Right ventricle myocardium superior (tissue), 1 donor: Measurements from ENCODE around the gene SLC37A1. TPM values are rescaled to one million over a fixed set of nuclear protein-coding genes. Genes with fewer than 3 reads are reported as not detected.
"Not testable (repeated sequence)": the region's sequence is repeated elsewhere in the genome, so short reads cannot be mapped to it uniquely, and the experiment has no call there.

Source experiments
- ATAC-seq: fragments of 200-7000 bp; cut with Tn5 transposase; one replicate; pipeline ENCODE4 v1.9.1; 2020; ENCODE audit warnings: mild to moderate bottlenecking; ENCODE audit not compliant: poor library complexity
- DNase-seq: peaks from one replicate; pipeline ENCODE4 v3.0.0-alpha.2; 2020
- intact Hi-C: fragments of 100-400 bp; cut with DNase I; formaldehyde crosslinking; loops from one replicate; pipeline ENCODE4 v1.11.2; 2022
- total RNA-seq: library from RNA; stranded (reverse); fragmentation: NEBNext Ultra II Directional; extraction: Animal tissue kit (Norgen Biotek cat#: 25700); gene quantifications from one replicate; pipeline ENCODE4 v1.2.1, GENCODE V29; 2021
- donor health status: DM: no; HTN: yes; CAD: no; lungs with severe emphysema.

SLC37A1 gene
- total RNA-seq, 1 donor from 2014 or later: 3.8 TPM

DNA sequence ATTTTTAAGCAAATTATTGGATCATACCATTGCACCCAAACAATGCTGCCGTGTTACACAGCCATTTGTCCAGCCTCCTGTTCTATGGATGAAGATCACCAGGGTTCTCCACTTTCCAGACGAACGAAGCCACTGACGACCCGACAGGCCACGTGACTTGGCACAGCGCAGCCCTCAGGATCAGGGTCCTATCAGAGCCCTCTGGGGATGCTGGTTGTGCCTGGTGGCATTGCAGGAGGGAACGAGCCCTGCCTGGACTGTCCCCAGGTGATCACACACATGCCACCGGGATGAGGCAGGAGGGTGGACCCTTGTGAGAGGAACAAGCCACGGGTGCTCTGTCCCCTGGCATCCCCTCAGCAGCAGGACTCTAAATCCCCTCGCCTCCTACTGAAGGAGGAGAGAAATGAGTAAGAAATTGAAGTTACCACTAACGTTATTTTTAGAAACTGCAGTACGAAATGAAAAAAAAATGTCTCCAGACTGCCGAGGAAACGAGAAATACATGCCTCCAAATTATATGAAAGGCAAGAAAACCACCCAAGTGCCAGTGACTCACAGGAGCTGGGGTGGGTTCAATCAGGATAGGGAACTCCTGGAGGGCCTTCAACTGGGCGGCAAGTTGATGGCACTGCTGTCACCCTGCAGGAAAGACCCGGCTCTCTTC is 81.1 kb downstream of the SLC37A1 start:
- DNase-seq (no peak), ATAC-seq (no peak)
- intact Hi-C loops: no loop called here

DNA sequence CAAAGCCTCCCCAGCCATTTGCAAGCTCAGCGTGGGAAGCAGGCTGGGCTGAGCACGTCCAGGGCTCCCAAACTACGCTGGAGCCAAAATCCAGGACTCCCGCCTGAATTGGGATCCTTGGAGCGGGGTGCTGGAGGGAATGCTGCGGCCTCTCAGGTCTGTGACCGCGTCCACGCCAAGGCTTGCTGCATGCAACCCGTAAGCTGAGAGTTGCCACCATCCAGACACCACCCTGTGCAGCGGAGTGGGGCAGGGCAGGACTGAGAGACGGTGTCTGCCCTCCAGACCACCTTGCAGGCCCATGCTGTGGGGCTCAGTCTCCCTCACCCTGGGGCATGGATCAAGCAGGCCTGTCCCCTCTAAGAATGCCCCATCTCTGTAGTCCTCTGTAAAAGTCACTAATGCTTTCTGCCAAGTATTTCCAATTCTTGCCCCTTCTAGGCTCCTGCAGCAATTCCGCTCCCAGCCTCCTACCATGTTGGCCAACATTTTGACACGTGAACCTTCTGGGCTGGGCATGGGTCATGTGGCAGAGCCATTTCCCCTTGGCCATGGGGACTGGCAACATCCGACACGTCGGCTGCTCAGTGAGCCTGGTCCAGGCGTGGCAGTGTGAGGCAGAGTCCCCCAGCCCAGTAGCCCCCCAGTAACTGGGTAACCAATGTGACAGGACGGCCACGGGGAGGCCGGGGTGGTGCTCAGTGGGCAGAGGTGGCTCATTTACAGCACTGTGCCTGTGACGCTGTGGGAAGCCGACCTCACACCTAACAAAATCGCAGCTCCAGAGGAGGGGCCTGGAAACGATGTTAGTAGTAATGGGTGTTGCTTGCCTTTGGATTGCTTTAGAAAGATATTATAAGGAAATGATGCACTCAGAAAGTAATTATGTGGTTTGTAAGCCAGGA is 81.9 kb downstream of the SLC37A1 start:
- intact Hi-C loops: no loop called here
- ATAC-seq: no peak
- DNase-seq: no peak

DNA sequence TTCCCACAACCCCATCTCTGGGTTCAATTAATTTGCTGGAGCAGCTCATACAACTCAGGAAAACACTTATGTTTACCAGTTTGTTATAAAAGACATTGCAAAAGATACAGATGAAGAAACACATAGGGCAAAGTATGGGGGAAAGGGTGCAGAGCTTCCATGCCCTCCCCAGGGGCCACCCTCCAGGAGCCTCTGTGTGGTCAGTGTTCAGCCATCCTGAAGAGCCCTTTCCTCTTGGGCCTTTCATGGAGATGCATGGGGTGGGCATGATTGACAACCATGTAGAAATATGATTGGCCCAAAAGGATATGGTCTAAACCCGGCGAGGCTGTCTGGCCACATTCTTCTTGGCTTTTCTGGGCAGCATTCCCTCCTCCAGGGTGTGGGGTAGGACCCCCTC is 83.0 kb downstream of the SLC37A1 start:
- intact Hi-C loops: no loop called here
- ATAC-seq (no peak), DNase-seq (no peak)

DNA sequence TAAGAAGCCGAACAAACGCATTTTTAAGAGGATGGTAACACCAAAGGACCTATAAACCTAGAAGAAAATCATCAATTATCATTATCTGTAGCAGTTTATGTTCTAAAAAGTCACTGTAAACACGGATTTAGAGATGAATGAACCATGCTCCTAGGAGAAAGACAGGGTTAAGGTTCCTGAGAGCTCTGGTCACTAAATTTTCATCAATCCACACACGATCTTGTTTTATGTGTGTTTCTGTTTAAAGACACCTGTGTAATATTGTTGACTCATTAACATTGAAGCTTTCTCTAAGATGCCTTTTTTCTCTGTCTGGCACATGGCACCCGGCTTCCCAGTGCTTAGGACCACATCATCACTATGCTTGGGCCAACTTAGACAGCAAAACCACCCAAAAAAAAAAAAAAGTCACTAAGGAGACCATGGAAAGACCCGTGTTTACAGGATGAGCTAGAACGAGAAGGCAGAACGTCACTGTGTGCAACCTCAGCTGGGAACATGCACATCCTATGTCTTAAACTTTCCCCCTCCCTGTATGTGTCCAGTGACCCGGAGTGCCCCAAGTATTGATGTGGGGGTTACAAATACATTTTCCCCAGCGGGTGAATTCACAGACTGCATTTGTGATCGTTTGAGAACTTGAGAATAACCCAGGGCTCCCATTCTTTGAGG is 84.0 kb downstream of the SLC37A1 start:
- intact Hi-C loops: no loop called here
- DNase-seq: no peak
- ATAC-seq: no peak

DNA sequence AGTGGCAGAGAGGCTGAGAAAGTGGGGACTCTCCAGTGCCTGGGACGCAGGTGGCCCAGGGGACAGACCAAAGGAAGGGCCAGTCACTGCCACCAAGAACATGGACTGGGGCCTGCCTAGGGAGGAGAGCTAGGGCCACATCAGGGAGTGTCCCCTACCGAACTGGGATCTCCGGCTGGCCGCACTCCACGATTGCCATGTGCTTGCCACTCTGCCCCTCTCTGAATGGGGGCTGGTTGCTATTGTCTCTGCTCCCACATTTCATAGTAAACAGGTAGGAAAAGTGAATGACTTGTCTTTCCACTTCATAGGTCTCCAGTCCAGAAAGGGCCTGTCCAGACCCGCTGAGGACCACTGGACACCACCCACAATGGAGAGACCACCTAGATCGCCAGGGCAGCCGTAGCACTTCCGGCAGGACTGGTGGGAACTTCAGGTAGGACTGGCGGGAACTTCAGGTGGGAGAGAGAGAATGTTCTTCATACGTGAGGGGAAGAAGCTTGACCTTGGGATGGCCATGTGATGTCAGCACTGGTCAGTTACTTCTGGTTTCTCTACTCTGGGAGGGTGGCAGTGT is 84.6 kb downstream of the SLC37A1 start:
- ATAC-seq: no peak
- intact Hi-C loops: no loop called here
- DNase-seq: no peak

DNA sequence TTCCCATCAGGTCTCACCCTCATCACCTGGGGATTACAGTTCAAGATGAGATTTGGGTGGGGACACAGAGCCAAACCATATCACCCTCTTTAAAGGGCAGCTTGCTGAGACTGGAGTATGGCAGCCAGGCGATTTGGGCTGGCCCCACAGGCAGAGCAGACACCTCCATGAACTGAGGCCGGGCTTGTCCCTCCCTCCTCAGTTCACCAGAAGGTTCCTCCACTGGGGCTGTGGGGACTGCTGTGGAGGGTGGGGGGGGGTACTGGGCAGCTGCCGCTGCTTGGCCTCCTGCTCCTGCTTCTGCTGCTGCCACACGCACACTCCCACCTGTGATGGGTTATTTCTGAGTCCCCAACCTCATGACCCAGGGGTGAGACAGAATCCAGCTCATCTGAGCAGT is 85.8 kb downstream of the SLC37A1 start:
- no peak for ATAC-seq
- DNase-seq: no peak
- intact Hi-C loops: no loop called here

DNA sequence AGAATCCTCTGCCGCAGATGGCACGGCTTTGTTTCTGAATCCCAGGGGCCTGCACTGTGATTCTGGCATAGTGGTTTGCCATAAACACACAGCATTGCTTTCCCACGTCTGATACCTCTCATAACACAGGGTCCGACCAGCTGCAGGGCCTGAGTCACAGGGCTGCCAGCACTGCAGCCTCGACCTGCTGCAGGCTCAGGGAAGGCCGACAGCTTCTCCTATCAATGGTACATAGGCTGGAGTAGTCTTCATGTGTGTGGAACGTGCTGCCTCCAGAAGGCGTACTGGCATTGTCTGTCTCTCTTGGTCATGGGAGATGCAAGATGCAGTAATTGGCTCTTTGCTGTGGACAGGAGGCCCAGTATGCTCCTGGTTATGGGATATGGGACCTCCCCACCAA is 86.3 kb downstream of the SLC37A1 start:
- DNase-seq: no peak
- intact Hi-C loops: no loop called here
- ATAC-seq: no peak

DNA sequence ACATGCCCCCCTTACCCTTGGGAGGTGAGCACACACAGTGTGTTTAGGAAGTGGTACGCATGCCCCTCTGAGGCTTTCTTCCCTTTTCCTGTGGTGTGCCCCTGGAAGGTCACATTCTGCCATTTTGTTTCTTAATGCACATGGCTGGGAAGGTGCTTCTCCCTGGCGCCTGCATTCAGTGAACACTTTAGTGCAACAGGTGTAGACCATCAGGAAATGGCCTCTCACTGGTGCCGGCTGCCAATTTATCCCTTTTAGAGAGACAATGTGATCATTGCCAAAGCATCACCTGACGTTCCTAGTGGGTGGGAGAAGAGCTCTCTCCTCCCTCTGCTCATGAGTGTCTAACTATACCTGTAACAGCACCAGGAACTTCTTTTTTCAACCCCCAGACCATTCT is 88.0 kb downstream of the SLC37A1 start:
- DNase-seq: no peak
- no peak for ATAC-seq
- intact Hi-C loops: no loop called here

DNA sequence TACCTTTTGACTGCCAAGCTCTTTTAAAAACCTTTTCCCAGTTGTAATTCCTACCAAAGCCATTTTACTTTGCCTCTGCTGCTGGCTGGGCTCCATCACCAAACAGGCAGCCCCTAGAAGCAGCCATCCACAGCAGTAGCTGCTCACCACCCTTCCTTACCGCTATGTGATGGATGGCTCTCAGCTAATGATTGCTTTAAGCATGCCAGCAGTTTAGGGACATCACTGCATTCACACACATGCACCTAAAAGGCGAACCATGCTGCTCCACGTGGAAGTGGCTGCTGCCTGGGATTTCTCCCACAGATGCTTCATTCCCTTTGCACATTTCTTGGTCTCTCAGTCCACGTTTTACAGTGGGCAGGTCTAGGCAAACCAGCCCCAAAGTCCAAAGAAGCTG is 93.5 kb downstream of the SLC37A1 start:
- DNase-seq (no peak), ATAC-seq (no peak)
- intact Hi-C loops: no loop called here

DNA sequence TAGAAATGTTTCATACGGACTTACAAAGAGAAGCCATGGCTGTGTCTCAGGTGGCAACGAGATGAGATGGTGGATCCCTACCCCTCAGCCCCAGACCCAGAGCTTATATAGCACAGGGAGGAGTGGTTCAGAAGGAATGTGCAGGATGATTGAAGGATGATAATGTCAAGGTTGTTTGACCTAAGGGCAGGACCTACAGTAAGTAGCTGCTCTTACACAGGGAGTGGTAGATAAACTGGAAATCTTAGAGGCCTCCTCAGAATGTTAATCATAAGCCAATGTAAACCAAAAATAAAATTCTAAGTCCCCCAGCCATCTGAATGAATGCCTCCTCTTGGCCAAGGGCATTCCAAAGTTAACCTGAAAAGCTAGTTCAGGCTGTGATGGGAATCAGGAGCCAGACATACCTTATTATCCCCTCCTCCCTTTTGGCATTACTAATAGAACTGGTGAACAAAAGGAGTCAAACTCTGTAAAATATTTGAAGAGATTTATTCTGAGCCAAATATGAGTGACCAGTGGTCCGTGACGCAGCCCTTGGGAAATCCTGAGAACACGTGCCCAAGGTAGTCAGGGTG is 94.0 kb downstream of the SLC37A1 start:
- DNase-seq (no peak), ATAC-seq (no peak)
- intact Hi-C loops: no loop called here

DNA sequence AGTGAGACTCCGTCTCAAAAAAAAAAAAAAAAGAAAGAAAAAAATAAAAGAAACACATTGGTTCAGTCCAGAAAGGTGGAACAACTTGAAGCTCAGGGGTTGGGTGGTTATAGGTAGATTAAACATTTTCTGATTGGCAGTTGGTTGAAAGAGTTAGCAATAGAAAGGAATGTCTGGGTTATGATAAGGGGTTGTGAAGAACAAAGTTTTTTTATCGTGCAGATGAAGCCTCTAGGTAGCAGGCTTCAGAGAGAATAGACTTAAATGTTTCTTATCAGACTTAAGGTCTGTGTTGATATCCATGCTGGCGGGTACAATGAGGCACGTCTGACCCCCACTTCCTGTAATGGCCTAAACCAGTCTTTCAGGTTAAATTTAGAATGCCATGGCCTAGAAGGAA is 94.8 kb downstream of the SLC37A1 start:
- intact Hi-C loops: no loop called here
- DNase-seq (no peak), ATAC-seq (no peak)

DNA sequence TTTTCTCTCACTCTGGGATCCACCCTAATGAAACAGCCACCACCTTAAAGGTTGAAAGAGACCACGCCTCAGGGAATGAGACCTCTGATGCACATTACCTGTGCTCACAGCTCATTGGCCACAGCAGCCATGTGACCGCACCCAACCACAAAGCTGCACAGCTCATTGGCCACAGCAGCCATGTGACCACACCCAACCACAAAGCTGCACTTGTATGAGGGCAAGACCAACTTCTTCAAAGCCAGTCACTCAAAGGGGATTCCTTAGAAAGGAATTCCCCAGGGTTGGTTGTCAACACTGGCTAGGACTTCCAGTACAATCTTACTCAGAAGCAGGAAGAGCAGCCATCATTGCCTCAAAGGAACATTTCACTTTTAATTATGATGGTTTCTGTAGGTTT is 96.2 kb downstream of the SLC37A1 start:
- no peak for DNase-seq
- intact Hi-C loops: no loop called here
- no peak for ATAC-seq

DNA sequence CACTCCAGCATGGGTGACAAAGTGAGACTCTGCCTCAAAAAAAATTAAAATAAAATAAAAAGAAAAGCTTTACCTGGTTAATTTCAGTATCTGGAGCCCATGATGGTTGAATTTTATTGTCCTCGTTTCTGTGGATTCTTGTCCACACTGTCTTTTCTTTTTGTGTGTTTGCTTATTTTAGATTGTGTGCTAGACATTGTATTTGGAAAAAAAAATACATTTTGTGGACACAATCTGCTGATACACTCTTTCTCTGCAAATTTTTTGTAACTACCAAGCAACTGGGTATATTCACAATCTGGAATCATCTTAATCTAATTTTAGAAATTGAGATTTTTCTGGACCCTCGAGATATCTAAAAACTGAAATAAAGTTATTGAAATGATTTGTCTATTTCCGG is 98.2 kb downstream of the SLC37A1 start:
- no peak for ATAC-seq
- intact Hi-C loops: no loop called here

DNA sequence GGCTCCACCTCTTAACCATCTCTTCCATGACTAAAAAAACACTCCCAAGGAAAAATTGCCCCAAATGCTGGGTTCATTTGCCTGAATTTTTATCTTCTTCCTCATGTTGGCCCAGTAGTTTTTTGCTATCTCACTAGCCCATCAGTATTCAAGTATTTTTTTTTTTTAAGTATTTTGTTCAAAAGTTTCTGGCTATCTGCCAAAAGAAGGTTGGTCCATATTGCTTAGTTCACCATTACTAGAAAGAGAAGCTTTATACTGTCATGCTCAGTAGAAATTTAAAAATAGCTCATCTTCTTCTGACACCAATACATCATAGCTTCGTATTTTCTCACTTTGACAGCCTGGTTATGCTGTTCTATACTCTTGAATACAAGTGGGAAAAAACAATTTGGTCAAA is 98.7 kb downstream of the SLC37A1 start:
- DNase-seq: no peak
- no peak for ATAC-seq
- intact Hi-C loops: no loop called here

More for the DNA sequence above, 98.2 kb downstream of the SLC37A1 start:
- no peak for DNase-seq

DNA sequence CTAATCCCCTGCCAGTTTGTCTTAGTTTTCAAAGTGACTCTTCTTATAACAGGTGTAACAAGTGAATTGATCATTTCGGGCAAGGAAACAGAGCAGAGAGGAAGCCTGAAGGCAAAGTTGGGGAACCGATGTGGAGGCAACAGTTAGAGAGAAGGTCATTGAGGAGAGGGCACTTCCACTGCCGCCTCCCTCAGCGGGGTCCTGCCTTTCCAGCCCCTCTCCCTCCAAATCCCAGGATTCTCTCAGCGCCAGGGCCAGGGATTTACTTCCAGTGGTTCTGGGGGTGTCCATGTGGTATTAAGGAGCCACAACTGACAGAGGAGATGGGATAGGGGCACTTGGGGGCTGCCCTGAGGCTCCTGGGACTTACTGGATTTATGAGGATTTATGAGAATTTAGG is 100.1 kb downstream of the SLC37A1 start:
- ATAC-seq: no peak
- DNase-seq: no peak
- intact Hi-C loops: no loop called here

DNA sequence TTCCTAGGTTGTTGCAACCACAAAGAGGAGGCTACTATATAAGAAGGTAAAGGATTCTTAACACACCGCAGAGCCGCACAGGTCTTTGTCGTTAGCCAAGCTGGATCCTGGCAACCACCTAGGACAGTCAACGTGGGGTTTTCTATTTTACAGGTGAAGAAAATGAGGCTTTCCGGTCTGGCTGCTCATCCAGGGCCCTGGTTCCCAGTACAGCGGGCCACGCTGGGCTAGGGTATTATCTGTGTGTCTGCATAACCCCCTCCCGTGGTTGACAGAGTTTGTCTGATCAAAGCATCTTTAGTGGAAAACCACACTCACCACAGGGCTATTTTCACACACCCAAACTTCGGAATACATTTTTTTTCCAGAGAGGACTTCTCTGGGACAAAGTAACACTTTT is 100.7 kb downstream of the SLC37A1 start:
- no peak for ATAC-seq
- intact Hi-C loops: no loop called here
- no peak for DNase-seq

DNA sequence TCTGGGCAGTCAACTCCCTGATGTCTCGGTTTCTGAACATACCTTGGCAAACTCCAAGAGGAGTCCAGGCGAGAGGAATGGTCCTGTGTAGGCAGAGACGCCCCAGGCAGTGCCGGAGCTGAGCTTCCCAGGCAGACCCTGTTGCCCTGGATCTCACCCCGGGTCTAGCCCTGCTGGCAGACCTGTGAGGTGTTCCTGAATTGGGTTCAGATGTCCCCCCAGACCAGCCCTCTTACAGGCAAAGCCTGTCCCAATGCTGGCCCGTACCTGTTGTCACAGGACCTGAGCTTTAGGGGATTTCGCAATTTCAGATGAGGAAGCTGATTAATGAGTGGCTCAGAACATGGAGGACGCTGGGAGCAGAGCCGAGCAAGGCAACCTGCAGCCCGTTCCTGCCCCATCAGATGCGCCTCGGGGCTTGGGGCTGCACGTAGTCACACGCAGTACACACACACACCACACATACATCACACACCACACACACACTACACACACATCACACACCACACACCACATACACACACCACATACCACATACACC is 101.2 kb downstream of the SLC37A1 start:
- intact Hi-C loops: no loop called here
- DNase-seq (no peak), ATAC-seq (no peak)

DNA sequence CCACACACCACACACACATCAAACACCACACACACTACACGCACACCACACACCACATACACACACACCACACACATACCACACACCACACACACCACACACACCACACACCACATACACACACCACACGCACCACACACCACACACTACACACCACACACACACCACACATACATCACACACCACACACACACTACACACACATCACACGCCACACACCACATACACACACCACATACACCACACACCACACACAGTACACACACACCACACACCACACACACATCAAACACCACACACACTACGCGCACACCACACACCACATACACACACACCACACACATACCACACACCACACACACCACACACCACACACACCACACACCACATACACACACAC is 101.7 kb downstream of the SLC37A1 start:
- intact Hi-C loops, ATAC-seq, DNase-seq: not testable (repeated sequence)

DNA sequence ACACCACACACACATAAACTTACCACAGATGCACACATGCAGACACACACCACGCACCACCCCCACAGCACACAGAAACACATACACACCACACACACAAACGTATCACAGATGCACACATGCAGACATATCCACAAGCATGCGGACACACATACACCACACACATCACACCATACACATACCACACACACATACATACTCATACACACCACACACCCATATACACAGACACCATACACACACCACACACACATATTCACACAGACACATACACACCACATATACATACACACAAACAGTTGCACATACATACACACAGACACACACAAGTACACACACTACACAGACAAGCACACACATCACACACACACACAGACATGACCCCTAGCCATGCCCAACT is 102.3 kb downstream of the SLC37A1 start:
- ATAC-seq: no peak
- intact Hi-C loops: no loop called here
- no peak for DNase-seq
